ENCODE results near the gene THAP2.

Gene THAP2

GRCh38 chr12:71662849-71663560 is 1.1 kb upstream of the THAP2 start:
- H3K23ac ChIP-seq (ENCODE audit: low read length), result no peak overlapping the region
- H3K4ac ChIP-seq (ENCODE audit: low read depth, low read length), result no peak overlapping the region
- no peak overlapping the region for H2BK15ac ChIP-seq (replicated peaks; ENCODE audit: low read depth)
- no peak overlapping the region for H2BK5ac ChIP-seq (ENCODE audit: low read length)
- no peak overlapping the region for H2BK120ac ChIP-seq (ENCODE audit: low read depth, low read length)
- H3K79me2 ChIP-seq (ENCODE audit: control insufficient read depth, insufficient read depth, low read length), result peaks cover 25% of the 10 kb centered on the region
- peak overlapping the region; percentile 72 for H3K27ac ChIP-seq (ENCODE audit: low read depth, low read length)
- peak overlapping the region; percentile 97 for H3K4me3 ChIP-seq (ENCODE audit: low read length)
- H3K27me3 ChIP-seq (ENCODE audit: insufficient read depth, low read length, poor library complexity), result no peaks in the 10 kb centered on the region
- H3K9ac ChIP-seq (ENCODE audit: low read length), result peak overlapping the region; percentile 99
- H3K4me1 ChIP-seq (ENCODE audit: control insufficient read depth, low read depth, low read length), result peaks cover 2% of the 10 kb centered on the region
- peak overlapping the region; percentile 99 for H3K56ac ChIP-seq (ENCODE audit: low read length)
- WGBS (ENCODE audit: extremely low coverage, insufficient coverage, low lambda C conversion rate), result no CpG with 5 or more reads among the region's 53 CpGs
- H3K36me3 ChIP-seq (ENCODE audit: control insufficient read depth, insufficient read depth, low read length), result no peaks in the 10 kb centered on the region
- peak overlapping the region; percentile 49 for H3K4me2 ChIP-seq (ENCODE audit: low read length)
- H3K18ac ChIP-seq (ENCODE audit: low read length), result no peak overlapping the region
- DNase-seq, result peak; percentile 82
- no peak overlapping the region for H4K8ac ChIP-seq (ENCODE audit: low read depth, low read length)
- H2AK5ac ChIP-seq (ENCODE audit: low read length), result no peak overlapping the region
- peaks cover 2% of the 10 kb centered on the region for H3K79me1 ChIP-seq (ENCODE audit: low read length)
- H4K5ac ChIP-seq (ENCODE audit: low read length), result no peak overlapping the region

- H3K27ac ChIP-seq (ENCODE audit: low read depth, low read length), result peak overlapping the region; percentile 87
- H3K79me2 ChIP-seq (ENCODE audit: control insufficient read depth, insufficient read depth, low read length), result peaks cover 25% of the 10 kb centered on the region
- H3K4me2 ChIP-seq (ENCODE audit: low read length), result peak overlapping the region; percentile 47
- H3K23ac ChIP-seq (ENCODE audit: low read length), result peak overlapping the region; percentile 32
- H3K36me3 ChIP-seq (ENCODE audit: control insufficient read depth, insufficient read depth, low read length), result no peaks in the 10 kb centered on the region
- peak overlapping the region; percentile 93 for H3K9ac ChIP-seq (ENCODE audit: low read length)
- H3K4ac ChIP-seq (ENCODE audit: low read depth, low read length), result peak overlapping the region; percentile 22
- H4K8ac ChIP-seq (ENCODE audit: low read depth, low read length), result no peak overlapping the region
- H2BK5ac ChIP-seq (ENCODE audit: low read length), result peak overlapping the region; percentile 68
- no peak overlapping the region for H2BK120ac ChIP-seq (ENCODE audit: low read depth, low read length)
- H4K5ac ChIP-seq (ENCODE audit: low read length), result peak overlapping the region; percentile 35
- peaks cover 2% of the 10 kb centered on the region for H3K79me1 ChIP-seq (ENCODE audit: low read length)
- peak overlapping the region; percentile 65 for H3K18ac ChIP-seq (ENCODE audit: low read length)
- peak overlapping the region; percentile 86 for H3K4me3 ChIP-seq (ENCODE audit: low read length)
- H3K27me3 ChIP-seq (ENCODE audit: insufficient read depth, low read length, poor library complexity), result no peaks in the 10 kb centered on the region
- no peak overlapping the region for H2BK15ac ChIP-seq (replicated peaks; ENCODE audit: low read depth)
- DNase-seq, result no peak
- WGBS (ENCODE audit: extremely low coverage, insufficient coverage, low lambda C conversion rate), result no CpG with 5 or more reads among the region's 20 CpGs
- H3K4me1 ChIP-seq (ENCODE audit: control insufficient read depth, low read depth, low read length), result peaks cover 2% of the 10 kb centered on the region
- H2AK5ac ChIP-seq (ENCODE audit: low read length), result peak overlapping the region; percentile 20
- H3K56ac ChIP-seq (ENCODE audit: low read length), result peak overlapping the region; percentile 99
These were observed 449 bp downstream of the THAP2 start for GRCh38 chr12:71664411-71665089.

GRCh38 chr12:71665090-71665463 is 976 bp downstream of the THAP2 start:
- Histone ChIP-seq H3K4me3 (ENCODE audit: low read length) (peak overlapping the region; percentile 12), H3K18ac (ENCODE audit: low read length) (no peak overlapping the region), H3K36me3 (ENCODE audit: control insufficient read depth, insufficient read depth, low read length) (no peaks in the 10 kb centered on the region), H4K8ac (ENCODE audit: low read depth, low read length) (no peak overlapping the region), H3K79me2 (ENCODE audit: control insufficient read depth, insufficient read depth, low read length) (peaks cover 25% of the 10 kb centered on the region), H2BK5ac (ENCODE audit: low read length) (no peak overlapping the region), H3K56ac (ENCODE audit: low read length) (no peak overlapping the region), H2AK5ac (ENCODE audit: low read length) (no peak overlapping the region), H3K27ac (ENCODE audit: low read depth, low read length) (no peak overlapping the region), H3K4ac (ENCODE audit: low read depth, low read length) (no peak overlapping the region), H2BK15ac (replicated peaks; ENCODE audit: low read depth) (no peak overlapping the region), H3K4me2 (ENCODE audit: low read length) (no peak overlapping the region), H3K23ac (ENCODE audit: low read length) (no peak overlapping the region), H3K9ac (ENCODE audit: low read length) (peak overlapping the region; percentile 56), H2BK120ac (ENCODE audit: low read depth, low read length) (no peak overlapping the region), H4K5ac (ENCODE audit: low read length) (no peak overlapping the region), H3K79me1 (ENCODE audit: low read length) (peaks cover 2% of the 10 kb centered on the region), H3K4me1 (ENCODE audit: control insufficient read depth, low read depth, low read length) (peaks cover 2% of the 10 kb centered on the region), H3K27me3 (ENCODE audit: insufficient read depth, low read length, poor library complexity) (no peaks in the 10 kb centered on the region)
- DNase-seq, result no peak
- whole genome bisulfite sequencing (ENCODE audit: extremely low coverage, insufficient coverage, low lambda C conversion rate), result no CpG with 5 or more reads among the region's 4 CpGs

GRCh38 chr12:71666259-71666658 is 2.2 kb downstream of the THAP2 start:
- no peak overlapping the region for H3K56ac ChIP-seq (ENCODE audit: low read length)
- no peak overlapping the region for H2BK15ac ChIP-seq (replicated peaks; ENCODE audit: low read depth)
- no peak overlapping the region for H4K8ac ChIP-seq (ENCODE audit: low read depth, low read length)
- H4K5ac ChIP-seq (ENCODE audit: low read length), result no peak overlapping the region
- peaks cover 2% of the 10 kb centered on the region for H3K79me1 ChIP-seq (ENCODE audit: low read length)
- peaks cover 2% of the 10 kb centered on the region for H3K4me1 ChIP-seq (ENCODE audit: control insufficient read depth, low read depth, low read length)
- WGBS (ENCODE audit: extremely low coverage, insufficient coverage, low lambda C conversion rate), result no CpG with 5 or more reads among the region's 5 CpGs
- no peak overlapping the region for H3K27ac ChIP-seq (ENCODE audit: low read depth, low read length)
- H2BK120ac ChIP-seq (ENCODE audit: low read depth, low read length), result no peak overlapping the region
- no peak overlapping the region for H2BK5ac ChIP-seq (ENCODE audit: low read length)
- no peak overlapping the region for H3K4ac ChIP-seq (ENCODE audit: low read depth, low read length)
- no peak overlapping the region for H3K23ac ChIP-seq (ENCODE audit: low read length)
- H3K79me2 ChIP-seq (ENCODE audit: control insufficient read depth, insufficient read depth, low read length), result peaks cover 24% of the 10 kb centered on the region
- DNase-seq, result no peak
- no peak overlapping the region for H3K4me3 ChIP-seq (ENCODE audit: low read length)
- no peaks in the 10 kb centered on the region for H3K27me3 ChIP-seq (ENCODE audit: insufficient read depth, low read length, poor library complexity)
- H3K18ac ChIP-seq (ENCODE audit: low read length), result no peak overlapping the region
- no peak overlapping the region for H3K4me2 ChIP-seq (ENCODE audit: low read length)
- H3K9ac ChIP-seq (ENCODE audit: low read length), result no peak overlapping the region
- no peak overlapping the region for H2AK5ac ChIP-seq (ENCODE audit: low read length)
- H3K36me3 ChIP-seq (ENCODE audit: control insufficient read depth, insufficient read depth, low read length), result no peaks in the 10 kb centered on the region

- Histone ChIP-seq H2BK120ac (ENCODE audit: low read depth, low read length) (no peak overlapping the region), H3K4me2 (ENCODE audit: low read length) (no peak overlapping the region), H3K4me3 (ENCODE audit: low read length) (no peak overlapping the region), H3K79me2 (ENCODE audit: control insufficient read depth, insufficient read depth, low read length) (no peaks in the 10 kb centered on the region), H3K4ac (ENCODE audit: low read depth, low read length) (no peak overlapping the region), H3K36me3 (ENCODE audit: control insufficient read depth, insufficient read depth, low read length) (no peaks in the 10 kb centered on the region), H3K9ac (ENCODE audit: low read length) (no peak overlapping the region), H2AK5ac (ENCODE audit: low read length) (no peak overlapping the region), H2BK15ac (replicated peaks; ENCODE audit: low read depth) (no peak overlapping the region), H4K5ac (ENCODE audit: low read length) (no peak overlapping the region), H3K18ac (ENCODE audit: low read length) (no peak overlapping the region), H3K79me1 (ENCODE audit: low read length) (no peaks in the 10 kb centered on the region), H3K56ac (ENCODE audit: low read length) (no peak overlapping the region), H3K27me3 (ENCODE audit: insufficient read depth, low read length, poor library complexity) (no peaks in the 10 kb centered on the region), H2BK5ac (ENCODE audit: low read length) (no peak overlapping the region), H4K8ac (ENCODE audit: low read depth, low read length) (no peak overlapping the region), H3K4me1 (ENCODE audit: control insufficient read depth, low read depth, low read length) (peaks cover 2% of the 10 kb centered on the region), H3K23ac (ENCODE audit: low read length) (no peak overlapping the region), H3K27ac (ENCODE audit: low read depth, low read length) (no peak overlapping the region)
- DNase-seq, result peak; percentile 58
These were observed 7.2 kb downstream of the THAP2 start for GRCh38 chr12:71671311-71671710.
